GM23338 (cell line): ENCODE results near the gene ASXL2. TPM values are rescaled to one million over a fixed set of nuclear protein-coding genes. Genes with fewer than 3 reads are reported as not detected.
A peak's percentile ranks its signal among the peaks of the same experiment; 100 is the strongest.

ENCODE experiments used
- ATAC-seq: fragments of 200-7000 bp; cut with Tn5 transposase; 3 replicates; pipeline ENCODE4 v1.9.1; 2020
- DNase-seq: peaks from one replicate; pipeline ENCODE4 v3.0.0-alpha.2; 2015; ENCODE audit warnings: low spot score
- H2AFZ ChIP-seq: fragments of 200-600 bp; sonication (generic); 2 replicates; pipeline ENCODE4 v1.8.0; 2016; ENCODE audit warnings: antibody characterized with exemption, mild to moderate bottlenecking, moderate library complexity
- H3F3A ChIP-seq: fragments of 200-600 bp; sonication (generic); replicated peaks from 2 replicates; pipeline ENCODE4 v1.8.0; 2017; ENCODE audit warnings: antibody characterized with exemption, mixed run types, low read depth
- H3K27ac ChIP-seq: fragments of 200-600 bp; sonication (generic); 2 replicates; pipeline ENCODE4 v1.6.1; 2016; ENCODE audit warnings: low read depth
- H3K27me3 ChIP-seq: fragments of 200-600 bp; sonication (generic); 2 replicates; pipeline ENCODE4 v1.8.0; 2016; ENCODE audit warnings: mild to moderate bottlenecking, mixed run types, moderate library complexity; ENCODE audit not compliant: insufficient read depth
- H3K36me3 ChIP-seq: fragments of 200-600 bp; sonication (generic); 2 replicates; pipeline ENCODE4 v1.8.0; 2016; ENCODE audit warnings: mild to moderate bottlenecking; ENCODE audit not compliant: insufficient read depth
- H3K4me1 ChIP-seq: fragments of 200-600 bp; sonication (generic); 2 replicates; pipeline ENCODE4 v1.8.0; 2016; ENCODE audit warnings: mild to moderate bottlenecking, moderate library complexity; ENCODE audit not compliant: insufficient read depth
- H3K4me2 ChIP-seq: fragments of 200-600 bp; sonication (generic); 2 replicates; pipeline ENCODE4 v1.7.1; 2017; ENCODE audit warnings: mixed run types
- H3K4me3 ChIP-seq: fragments of 200-600 bp; sonication (generic); 2 replicates; pipeline ENCODE4 v1.6.1; 2016; ENCODE audit warnings: mixed run types
- H3K79me2 ChIP-seq: fragments of 200-600 bp; sonication (generic); replicated peaks from 2 replicates; pipeline ENCODE4 v1.8.0; 2017; ENCODE audit warnings: mild to moderate bottlenecking; ENCODE audit not compliant: insufficient read depth
- H3K9me2 ChIP-seq: fragments of 200-600 bp; sonication (generic); 2 replicates; pipeline ENCODE4 v1.8.0; 2017; ENCODE audit not compliant: insufficient read depth
- H4K20me1 ChIP-seq: fragments of 200-600 bp; sonication (generic); replicated peaks from 2 replicates; pipeline ENCODE4 v1.8.0; 2017; ENCODE audit warnings: mild to moderate bottlenecking; ENCODE audit not compliant: insufficient read depth
- H3K27ac Mint-ChIP-seq: 2 replicates; pipeline ENCODE4 v1.8.0; 2020; ENCODE audit warnings: inconsistent platforms, mild to moderate bottlenecking, moderate library complexity, mixed read lengths
- H3K27me3 Mint-ChIP-seq: 3 replicates; pipeline ENCODE4 v1.8.0; 2022; ENCODE audit warnings: low read depth, mild to moderate bottlenecking, moderate library complexity, mixed read lengths, inconsistent platforms; ENCODE audit not compliant: insufficient read depth, poor library complexity
- H3K36me3 Mint-ChIP-seq: 3 replicates; pipeline ENCODE4 v1.8.0; 2021; ENCODE audit warnings: low read depth, mild to moderate bottlenecking, inconsistent platforms, moderate library complexity, mixed read lengths
- H3K4me1 Mint-ChIP-seq: 3 replicates; pipeline ENCODE4 v1.8.0; 2020; ENCODE audit warnings: mild to moderate bottlenecking, inconsistent platforms, mixed read lengths
- H3K4me3 Mint-ChIP-seq: 3 replicates; pipeline ENCODE4 v1.8.0; 2021; ENCODE audit warnings: moderate library complexity, mild to moderate bottlenecking, inconsistent platforms, mixed read lengths
- H3K9me3 Mint-ChIP-seq: 3 replicates; pipeline ENCODE4 v1.8.0; 2020; ENCODE audit warnings: moderate library complexity, mild to moderate bottlenecking, inconsistent platforms, mixed read lengths
- CREB1 ChIP-seq: fragments of 250-450 bp; sonication (Bioruptor Pico); IDR thresholded peaks from 2 replicates; pipeline ENCODE4 v1.5.0; 2020; ENCODE audit warnings: low read depth, mild to moderate bottlenecking, moderate library complexity
- CTCF ChIP-seq, 2 experiments: fragments of 200-600 bp in 1 of 2; sonication (generic) in 1 of 2; conservative IDR thresholded peaks; 2 replicates each; pipeline versions ENCODE4 v1.5.1 to v1.6.1; 2016 to 2017; ENCODE audit warnings: antibody characterized with exemption in 2 of 2, low read depth in 2 of 2, mild to moderate bottlenecking in 2 of 2, moderate library complexity in 1 of 2
- ETS1 ChIP-seq: IDR thresholded peaks from 2 replicates; pipeline ENCODE4 v1.6.1; 2016; ENCODE audit warnings: antibody characterized with exemption
- EZH2phosphoT487 ChIP-seq: fragments of 200-600 bp; sonication (generic); IDR thresholded peaks from one replicate; pipeline ENCODE4 v1.8.1; 2018; ENCODE audit warnings: antibody characterized with exemption; ENCODE audit not compliant: unreplicated experiment
- JUNB ChIP-seq: IDR thresholded peaks from one replicate; pipeline ENCODE4 v1.6.1; 2016; ENCODE audit warnings: antibody characterized with exemption; ENCODE audit not compliant: unreplicated experiment
- NANOG ChIP-seq: IDR thresholded peaks from 2 replicates; pipeline ENCODE4 v1.6.1; 2016; ENCODE audit warnings: antibody characterized with exemption, borderline replicate concordance
- POLR2AphosphoS5 ChIP-seq: IDR thresholded peaks from 2 replicates; pipeline ENCODE4 v1.6.1; 2016; ENCODE audit warnings: antibody characterized with exemption, low read depth
- REST ChIP-seq: IDR thresholded peaks from one replicate; pipeline ENCODE4 v1.6.1; 2018; ENCODE audit warnings: antibody characterized with exemption; ENCODE audit not compliant: unreplicated experiment
- STAT1 ChIP-seq: IDR thresholded peaks from one replicate; pipeline ENCODE4 v1.6.1; 2016; ENCODE audit warnings: antibody characterized with exemption; ENCODE audit not compliant: unreplicated experiment
- ZNF114 ChIP-seq: fragments of 250-450 bp; sonication (Bioruptor Pico); IDR thresholded peaks from 2 replicates; pipeline ENCODE4 v1.5.0; 2020; ENCODE audit warnings: mild to moderate bottlenecking, moderate library complexity
- ZNF331 ChIP-seq: fragments of 250-450 bp; sonication (Bioruptor Pico); IDR thresholded peaks from 2 replicates; pipeline ENCODE4 v1.5.0; 2020; ENCODE audit warnings: low read depth, mild to moderate bottlenecking, moderate library complexity
- polyA plus RNA-seq: library from polyadenylated mRNA; unstranded; fragments of >200 nt; fragmentation: Nextera tagmentation; extraction: Ambion mirVana; gene quantifications from 2 replicates; pipeline ENCODE4 v1.2.1, GENCODE V29; 2016
- total RNA-seq: library from RNA; depleted of rRNA; stranded (reverse); fragments of >200 nt; shearing (Covaris generic); gene quantifications from 2 replicates; pipeline ENCODE4 v1.2.3, GENCODE V29; 2014

The ASXL2 gene
- total and polyA plus RNA-seq, 2 experiments from 2014 or later, result 7.0 to 21.8 TPM

- TF ChIP-seq REST (no peak), CTCF (conservative IDR thresholded peaks at IDR 0.05; ENCODE audit: low read depth in 2 of 2) (no peak), NANOG (no peak), ZNF114 (CRISPR knock-in tag) (no peak), CREB1 (CRISPR knock-in tag) (no peak), POLR2AphosphoS5 (no peak), ZNF331 (CRISPR knock-in tag) (no peak), EZH2phosphoT487 (no peak), STAT1 (no peak)
Measured at GRCh38 chr2:25788457-25788856, 89.8 kb downstream of the ASXL2 start.

GRCh38 chr2:25787020-25787419 lies 91.3 kb downstream of the ASXL2 start:
- Histone ChIP-seq H3K27ac (no peak overlapping the region), H3K9me2 (no peaks in the 10 kb centered on the region), H3K27me3 (no peaks in the 10 kb centered on the region), H3K36me3 (no peaks in the 10 kb centered on the region), H3F3A (no peaks in the 10 kb centered on the region), H3K4me2 (no peak overlapping the region), H4K20me1 (no peaks in the 10 kb centered on the region), H2AFZ (no peak overlapping the region), H3K4me3 (no peak overlapping the region), H3K4me1 (no peaks in the 10 kb centered on the region), H3K79me2 (0 out of 2 replicates have a peak, but pooled peaks cover 4% of the 10 kb centered on the region)
- DNase-seq (peak; percentile 4), ATAC-seq (no peak)
- Mint-ChIP-seq H3K27me3 (no peaks in the 10 kb centered on the region), H3K4me3 (no peak overlapping the region), H3K4me1 (no peaks in the 10 kb centered on the region), H3K9me3 (no peaks in the 10 kb centered on the region), H3K27ac (no peak overlapping the region), H3K36me3 (peaks cover 7% of the 10 kb centered on the region; the same call in 2 of the 3 replicates)
- TF ChIP-seq JUNB (no peak), ZNF114 (CRISPR knock-in tag) (no peak), ETS1 (no peak)

More at GRCh38 chr2:25788457-25788856, 89.8 kb downstream of the ASXL2 start:
- Histone ChIP-seq H3K36me3 (no peaks in the 10 kb centered on the region), H3K27ac (no peak overlapping the region), H3K4me1 (no peaks in the 10 kb centered on the region), H3K9me2 (no peaks in the 10 kb centered on the region), H4K20me1 (no peaks in the 10 kb centered on the region), H3K79me2 (0 out of 2 replicates have a peak, but pooled peaks cover 4% of the 10 kb centered on the region), H3K4me3 (no peak overlapping the region), H3K4me2 (no peak overlapping the region), H3K27me3 (no peaks in the 10 kb centered on the region), H3F3A (no peaks in the 10 kb centered on the region), H2AFZ (no peak overlapping the region)
- peaks cover 9% of the 10 kb centered on the region; the same call in 2 of the 3 replicates for H3K36me3 Mint-ChIP-seq
- DNase-seq, result no peak
- no peak overlapping the region for H3K27ac Mint-ChIP-seq
- ATAC-seq, result no peak
- no peak overlapping the region for H3K4me3 Mint-ChIP-seq
- H3K9me3 Mint-ChIP-seq, result no peaks in the 10 kb centered on the region
- no peaks in the 10 kb centered on the region for H3K27me3 Mint-ChIP-seq
- H3K4me1 Mint-ChIP-seq, result no peaks in the 10 kb centered on the region
